GM21528 (cell line): ENCODE measurements around the gene ARMCX6.
"Not testable (repeated sequence)": the region's sequence is repeated elsewhere in the genome, so short reads cannot be mapped to it uniquely, and the experiment has no call there.

Source experiments
- ATAC-seq: cut with Tn5 transposase; IDR thresholded peaks from one replicate; pipeline ENCODE4 v1.9.1; 2021; ENCODE audit warnings: mild to moderate bottlenecking, moderate library complexity; ENCODE audit not compliant: unreplicated experiment, low FRiP score

The ARMCX6 gene

DNA sequence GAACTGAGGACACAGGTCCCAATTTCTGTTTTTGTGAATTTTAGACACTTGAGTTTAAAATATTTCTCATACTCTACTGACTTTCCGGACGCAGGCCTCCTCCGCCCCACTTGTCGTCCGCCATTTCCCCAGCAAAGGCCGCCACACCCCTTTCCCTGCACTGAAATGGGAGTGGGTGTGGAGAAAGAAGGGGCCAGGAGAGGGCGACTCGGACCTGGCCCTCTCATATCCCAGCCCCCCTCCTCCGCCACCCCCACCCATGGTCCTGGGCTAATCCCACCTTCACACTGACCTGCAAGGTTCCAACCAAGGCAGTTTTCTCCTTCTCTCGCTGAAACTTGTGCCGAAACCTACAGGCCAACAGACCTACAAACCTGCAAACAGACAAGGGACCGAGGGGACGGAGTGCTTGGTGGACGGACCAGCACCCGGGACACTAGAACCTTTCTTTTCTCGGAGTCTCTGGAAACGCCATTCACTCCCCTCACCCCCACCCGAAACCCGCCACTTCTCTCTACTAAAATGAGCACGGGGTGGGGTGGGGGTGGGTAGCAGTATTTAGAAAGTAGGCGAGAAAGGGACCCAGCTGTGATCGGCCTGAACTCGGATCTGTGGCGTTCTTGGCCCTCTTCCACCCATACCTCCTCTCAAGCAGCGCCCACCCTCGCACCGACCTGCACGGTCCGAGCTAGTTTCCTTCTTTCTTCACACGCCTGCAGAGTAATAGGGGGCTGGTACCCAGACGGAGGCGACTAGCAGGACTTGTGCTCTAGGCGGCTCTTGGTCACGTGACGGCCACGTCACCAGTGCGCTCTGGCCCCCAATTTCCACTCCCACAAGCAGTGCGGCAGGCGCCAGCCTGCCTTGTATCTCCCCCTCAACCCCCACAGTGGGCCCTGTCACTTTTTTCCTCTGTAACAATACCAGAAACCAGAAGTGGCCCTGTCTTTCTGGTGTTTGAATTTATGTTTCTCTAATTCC, at the start of gene ARMCX6:
TSS of gene ARMCX6 (minus strand) at position 790 of the 981 bp plus-strand sequence. CDS start 1,380 bp downstream, outside the sequence.
- ATAC-seq: peak; percentile 93

DNA sequence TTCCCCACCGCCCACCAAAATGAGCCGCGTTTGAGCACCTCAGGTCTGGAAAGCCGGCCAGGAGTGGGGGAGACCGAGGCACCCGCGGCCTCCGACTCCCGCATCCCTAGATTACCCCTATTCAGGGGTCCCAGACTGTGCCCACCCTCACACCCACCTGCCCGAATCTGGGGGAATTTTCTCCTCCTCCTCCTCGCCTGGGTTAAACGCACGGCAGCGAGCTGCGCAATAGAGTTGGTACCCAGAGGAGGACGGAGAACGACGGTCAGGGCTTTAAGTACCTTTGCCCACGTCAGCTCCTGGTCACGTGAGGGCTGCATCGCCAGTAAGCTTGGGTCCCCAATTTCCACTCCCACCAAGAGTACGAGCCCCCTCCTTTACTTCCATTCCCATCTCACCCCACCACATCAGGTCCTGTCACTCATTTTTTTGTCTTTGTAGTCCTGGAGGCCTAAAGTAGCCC, 41.8 kb upstream of the ARMCX6 start, which contains the start of gene ARMCX2:
TSS of gene ARMCX2 (minus strand) at position 250 of the 463 bp plus-strand sequence. CDS start 2,262 bp downstream, outside the sequence.
- ATAC-seq: no peak

DNA sequence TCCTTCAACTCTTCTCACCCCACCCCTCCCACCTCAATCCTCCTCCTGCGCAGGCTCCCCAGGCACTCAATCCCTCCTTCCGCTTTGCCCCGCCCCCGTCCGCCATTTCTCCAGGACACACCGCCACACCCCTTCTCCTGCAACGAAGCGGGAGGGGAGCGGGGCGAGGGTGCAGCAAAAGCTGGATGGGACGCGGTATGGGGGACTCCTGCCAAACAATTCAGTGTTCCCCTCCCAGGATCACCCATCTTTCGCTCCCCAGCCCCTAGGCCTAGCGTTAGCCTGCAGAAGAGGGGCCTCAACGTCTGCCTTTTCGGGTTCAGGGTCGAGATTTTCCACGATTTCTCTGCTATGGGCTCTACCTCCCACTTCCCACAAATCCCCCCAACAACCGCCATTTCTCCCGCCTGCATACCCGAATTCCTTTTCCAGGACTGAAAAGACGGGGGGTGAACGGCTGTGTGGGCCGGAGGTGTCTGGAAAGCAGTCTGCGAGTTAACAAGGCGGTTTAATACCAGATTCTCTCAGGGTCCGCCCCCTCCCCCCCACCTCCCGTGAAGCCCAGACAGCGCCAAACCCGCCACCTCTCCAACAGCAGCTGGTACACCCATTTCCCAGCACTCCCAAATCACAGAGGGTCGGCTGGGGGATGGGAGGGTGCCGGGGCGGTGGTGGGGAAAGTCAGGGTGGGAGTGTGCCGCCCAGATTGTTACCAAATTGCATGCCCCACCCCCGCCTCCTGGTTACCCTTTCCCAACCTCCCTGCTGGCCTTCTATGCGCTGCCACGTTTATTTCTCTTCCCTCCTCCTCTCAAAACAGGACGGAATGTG, 41.1 kb upstream of the ARMCX6 start:
- peak; percentile 68 for ATAC-seq

DNA sequence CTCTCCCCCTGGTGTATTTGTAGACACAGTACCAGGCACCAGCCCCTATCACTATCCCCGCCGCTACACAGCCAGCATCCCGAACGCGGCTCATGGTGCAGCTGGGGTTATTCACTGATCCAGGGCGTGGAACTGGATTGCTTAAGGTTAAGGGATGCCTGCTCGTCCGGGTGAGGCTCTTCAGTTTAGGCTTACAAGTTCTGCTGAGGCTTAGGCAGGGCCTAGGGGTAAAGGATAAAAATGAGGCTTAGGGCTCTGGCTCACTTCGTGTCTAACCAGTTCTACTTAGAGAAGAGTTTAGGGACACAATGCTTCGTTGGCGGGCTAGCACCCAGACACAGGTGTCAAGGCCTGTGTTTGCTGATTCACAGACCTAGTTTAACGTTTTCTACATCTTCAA, 39.7 kb upstream of the ARMCX6 start:
- no peak for ATAC-seq

DNA sequence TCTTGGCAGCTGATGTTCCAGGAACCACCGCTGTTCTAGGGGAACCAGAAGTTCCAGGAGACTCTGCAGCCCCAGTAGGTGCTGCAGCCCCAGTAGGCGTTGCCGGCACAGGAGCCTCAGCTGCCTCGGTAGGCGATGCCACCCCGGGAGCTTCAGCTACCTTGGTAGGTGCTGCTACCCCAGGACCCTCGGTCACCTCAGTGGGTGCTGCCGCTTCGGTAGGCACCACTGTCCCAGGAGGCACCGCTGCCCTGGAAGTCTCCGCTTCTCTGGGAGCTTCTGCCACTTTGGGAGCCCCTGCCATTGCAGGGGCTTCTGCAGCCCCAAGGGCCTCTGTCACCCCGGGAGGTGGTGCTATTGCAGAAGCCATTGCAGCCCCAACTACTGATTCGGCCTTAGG, 39.0 kb upstream of the ARMCX6 start:
- ATAC-seq: no peak

DNA sequence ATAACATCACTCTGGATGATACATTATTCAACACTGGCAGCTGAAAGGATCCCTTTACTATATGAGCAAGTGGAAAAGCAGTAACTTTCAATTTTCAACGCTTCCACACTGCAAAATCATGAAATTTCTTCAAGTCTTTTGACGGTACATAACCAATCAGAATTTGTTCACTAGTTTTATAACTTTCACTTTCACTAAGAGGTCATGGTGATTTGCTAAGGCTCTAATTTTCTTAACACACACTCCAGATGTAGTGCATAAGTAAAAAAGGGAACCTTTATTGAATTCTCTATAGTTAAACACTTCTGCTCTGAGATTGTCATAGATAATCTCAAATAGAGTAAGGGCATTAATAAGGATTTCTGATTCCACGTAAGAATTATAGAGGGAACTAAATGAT, 37.7 kb upstream of the ARMCX6 start:
- no peak for ATAC-seq

DNA sequence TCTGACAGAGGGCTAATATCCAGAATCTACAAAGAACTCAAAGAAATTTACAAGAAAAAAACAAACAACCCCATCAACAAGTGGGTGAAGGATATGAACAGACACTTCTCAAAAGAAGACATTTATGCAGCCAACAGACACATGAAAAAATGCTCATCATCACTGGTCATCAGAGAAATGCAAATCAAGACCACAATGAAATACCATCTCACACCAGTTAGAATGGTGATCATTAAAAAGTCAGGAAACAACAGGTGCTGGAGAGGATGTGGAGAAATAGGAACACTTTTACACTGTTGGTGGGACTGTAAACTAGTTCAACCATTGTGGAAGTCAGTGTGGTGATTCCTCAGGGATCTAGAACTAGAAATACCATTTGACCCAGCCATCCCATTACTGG, 29.9 kb upstream of the ARMCX6 start:
- not testable (repeated sequence) for ATAC-seq

DNA sequence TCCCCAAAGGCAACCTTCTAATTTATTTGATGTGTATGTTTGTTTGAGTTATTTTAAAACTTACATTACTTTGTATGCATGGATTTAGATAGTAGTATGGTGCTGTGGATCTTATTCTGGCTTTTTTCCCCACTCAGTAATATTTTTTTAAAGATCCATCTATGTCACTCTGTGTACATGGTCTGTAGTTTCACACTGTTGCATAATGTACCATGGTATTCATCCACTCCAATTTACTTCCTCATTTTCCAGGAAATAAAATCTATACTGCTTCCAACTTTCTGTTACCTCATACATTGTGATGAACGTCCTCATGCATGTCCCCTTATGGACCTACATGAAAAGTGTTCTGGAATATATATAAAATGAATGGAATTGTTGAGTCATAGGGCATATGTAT, 24.3 kb upstream of the ARMCX6 start:
- no peak for ATAC-seq

DNA sequence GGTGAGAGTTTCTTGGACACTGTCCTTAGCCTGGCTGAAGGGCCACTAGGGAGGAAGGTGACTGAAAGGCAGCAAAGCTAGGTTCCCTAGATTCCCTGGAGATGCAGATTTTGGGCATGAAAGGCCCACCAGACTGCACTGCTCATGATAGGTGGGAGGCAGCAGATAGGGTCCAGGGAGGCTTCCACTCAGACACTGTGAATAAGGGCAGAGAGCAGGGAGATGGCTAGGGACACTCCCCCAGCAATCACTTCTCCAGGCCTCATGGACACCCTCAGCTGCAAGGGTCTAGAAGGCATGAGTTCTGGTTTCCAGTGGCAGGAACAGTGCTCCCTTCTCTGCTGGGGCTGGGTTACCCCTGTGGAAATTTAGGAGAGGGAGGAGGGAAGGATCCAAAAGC, 21.8 kb upstream of the ARMCX6 start:
- no peak for ATAC-seq

DNA sequence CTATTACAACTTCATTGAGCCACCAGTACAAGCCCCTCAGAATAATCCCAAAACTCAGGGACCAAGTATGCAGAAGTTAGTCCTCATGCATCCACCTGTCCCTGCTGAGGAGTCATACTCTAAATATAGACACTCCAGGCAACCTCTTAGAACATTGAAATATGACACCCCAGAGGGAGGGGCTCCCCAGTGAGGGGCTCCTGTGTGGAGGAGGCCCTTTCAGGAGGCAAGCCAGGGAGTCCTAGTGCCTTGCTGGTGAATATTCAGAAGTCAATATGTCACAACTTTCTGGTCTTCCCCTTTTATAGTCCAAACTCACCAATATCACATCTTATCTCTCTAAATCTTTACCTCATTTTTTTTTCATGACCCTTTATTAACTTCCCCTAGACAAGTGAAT, 1.6 kb upstream of the ARMCX6 start:
- ATAC-seq: no peak

DNA sequence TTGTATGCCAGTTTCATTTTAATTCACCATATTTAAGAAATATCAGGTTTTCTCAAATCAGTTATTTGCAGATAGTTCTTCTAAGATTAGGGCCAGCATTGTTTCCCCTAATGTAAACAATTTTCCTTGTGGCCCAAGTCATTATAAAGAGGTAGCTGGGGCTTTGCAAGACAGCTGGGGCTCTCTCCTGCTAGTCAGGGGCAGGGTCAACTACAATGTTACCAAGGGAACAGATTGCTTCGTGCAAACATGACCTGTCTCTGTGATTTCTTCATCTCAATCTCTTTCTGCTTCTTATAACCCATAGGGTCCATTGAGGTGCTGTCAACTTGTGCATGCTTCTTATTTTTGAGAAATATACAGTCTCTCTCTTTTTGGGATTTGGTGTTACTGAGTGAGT, 12.1 kb downstream of the ARMCX6 start:
- no peak for ATAC-seq

DNA sequence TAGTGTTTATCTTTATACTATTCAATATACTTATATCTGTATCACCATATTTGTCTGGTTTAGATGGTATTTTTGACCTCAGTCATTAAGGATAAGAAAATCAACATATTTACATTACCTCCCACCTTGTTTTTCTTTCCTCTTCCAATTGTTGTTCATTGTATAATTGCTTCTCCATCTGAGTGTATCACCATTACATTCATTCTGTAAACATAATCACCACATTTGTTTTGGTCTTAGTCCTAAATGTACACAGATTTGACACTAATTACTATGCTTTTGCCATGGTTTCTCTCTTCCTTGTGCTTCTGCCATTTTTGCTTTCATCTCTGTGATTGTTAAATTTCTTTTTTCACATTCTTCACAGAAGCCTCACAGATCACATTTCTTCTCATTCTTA, 12.7 kb downstream of the ARMCX6 start:
- ATAC-seq: no peak

DNA sequence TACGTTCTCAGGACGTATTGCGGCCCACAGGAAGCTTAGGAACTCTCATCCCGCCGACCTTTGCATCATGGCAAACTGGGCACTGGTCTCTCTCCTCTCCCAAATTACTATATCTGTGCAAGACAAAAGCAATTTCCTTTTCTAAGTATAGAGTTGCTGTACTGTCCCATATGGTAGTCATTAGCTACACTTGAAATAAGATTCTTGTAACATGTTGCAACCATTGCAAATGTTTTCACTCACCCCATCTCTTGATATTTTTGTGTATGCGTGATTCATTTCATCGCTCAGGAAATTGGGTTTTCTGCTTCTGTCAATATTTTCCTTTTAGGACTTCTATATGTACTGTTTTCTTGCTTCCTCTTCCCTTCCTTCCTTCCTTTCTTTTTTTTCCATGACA, 15.7 kb downstream of the ARMCX6 start:
- ATAC-seq: no peak

DNA sequence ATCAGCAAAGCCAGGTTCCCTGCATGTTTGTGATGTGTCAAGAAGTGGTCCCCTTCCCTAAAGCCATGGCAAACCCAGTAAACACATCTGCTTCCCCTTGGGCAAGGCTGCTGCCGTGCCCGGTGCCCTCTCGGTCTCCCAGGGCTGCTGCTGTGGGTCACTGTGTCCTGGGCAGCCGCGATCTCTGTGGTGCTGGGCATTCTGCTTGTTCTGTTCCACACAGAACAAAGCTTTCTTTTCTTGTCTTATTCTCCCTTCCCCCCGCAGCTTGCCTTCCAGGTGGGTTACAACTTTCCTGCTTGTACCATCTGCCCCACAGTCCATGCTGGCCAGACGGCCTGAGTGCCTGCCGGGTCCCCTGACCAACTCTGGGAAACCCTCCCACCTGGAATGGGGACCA, 18.2 kb downstream of the ARMCX6 start:
- ATAC-seq: not testable (repeated sequence)

DNA sequence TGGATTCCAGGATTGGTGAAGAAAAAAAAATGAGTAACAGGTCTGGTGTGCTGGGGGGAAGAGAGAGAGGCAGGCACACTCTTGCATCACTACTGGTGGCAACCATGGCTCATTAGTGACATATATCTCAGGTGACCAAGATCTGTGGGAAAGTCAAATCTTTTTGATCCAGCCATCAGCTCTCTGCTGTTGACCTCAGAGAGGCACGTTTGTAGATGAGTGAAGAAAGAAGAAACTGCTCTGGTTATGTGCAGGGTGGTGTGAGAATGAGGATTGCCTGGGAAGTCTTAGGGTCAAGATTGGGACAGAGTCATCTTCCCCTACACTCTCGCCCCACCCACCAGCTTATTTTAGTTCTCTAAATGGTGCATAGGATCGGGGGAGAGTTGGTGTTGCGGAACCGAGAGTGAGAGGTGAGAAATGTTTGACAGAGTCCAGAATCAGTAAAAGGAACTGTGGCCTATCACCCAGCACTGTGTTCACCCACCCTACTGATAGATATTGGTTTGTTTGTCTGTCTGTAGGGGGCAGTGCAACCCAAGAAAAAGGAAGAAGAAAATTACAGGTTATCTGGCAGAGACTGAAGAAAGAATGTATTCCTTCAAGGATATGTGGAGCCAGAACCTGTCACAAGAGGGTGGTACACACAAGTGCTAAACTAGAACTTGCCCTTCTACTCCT, 21.9 kb downstream of the ARMCX6 start:
- ATAC-seq: peak; percentile 99
